Measurements from ENCODE around the gene MARCHF10.

DNA sequence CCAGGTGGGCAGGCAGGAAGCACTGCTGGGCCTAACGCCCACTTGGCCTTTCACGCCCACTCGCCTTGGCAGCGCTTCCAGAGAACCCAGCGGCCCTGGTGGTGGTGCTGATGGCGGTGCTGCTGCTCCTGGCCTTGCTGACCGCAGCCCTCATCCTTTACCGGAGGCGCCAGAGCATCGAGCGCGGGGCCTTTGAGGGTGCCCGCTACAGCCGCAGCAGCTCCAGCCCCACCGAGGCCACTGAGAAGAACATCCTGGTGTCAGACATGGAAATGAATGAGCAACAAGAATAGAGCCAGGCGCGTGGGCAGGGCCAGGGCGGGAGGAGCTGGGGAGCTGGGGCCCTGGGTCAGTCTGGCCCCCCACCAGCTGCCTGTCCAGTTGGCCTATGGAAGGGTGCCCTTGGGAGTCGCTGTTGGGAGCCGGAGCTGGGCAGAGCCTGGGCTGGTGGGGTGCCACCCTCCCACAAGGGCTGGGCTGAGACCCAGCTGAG lies 115.9 kb downstream of the MARCHF10 start:
- TF ChIP-seq, protein P1, sequence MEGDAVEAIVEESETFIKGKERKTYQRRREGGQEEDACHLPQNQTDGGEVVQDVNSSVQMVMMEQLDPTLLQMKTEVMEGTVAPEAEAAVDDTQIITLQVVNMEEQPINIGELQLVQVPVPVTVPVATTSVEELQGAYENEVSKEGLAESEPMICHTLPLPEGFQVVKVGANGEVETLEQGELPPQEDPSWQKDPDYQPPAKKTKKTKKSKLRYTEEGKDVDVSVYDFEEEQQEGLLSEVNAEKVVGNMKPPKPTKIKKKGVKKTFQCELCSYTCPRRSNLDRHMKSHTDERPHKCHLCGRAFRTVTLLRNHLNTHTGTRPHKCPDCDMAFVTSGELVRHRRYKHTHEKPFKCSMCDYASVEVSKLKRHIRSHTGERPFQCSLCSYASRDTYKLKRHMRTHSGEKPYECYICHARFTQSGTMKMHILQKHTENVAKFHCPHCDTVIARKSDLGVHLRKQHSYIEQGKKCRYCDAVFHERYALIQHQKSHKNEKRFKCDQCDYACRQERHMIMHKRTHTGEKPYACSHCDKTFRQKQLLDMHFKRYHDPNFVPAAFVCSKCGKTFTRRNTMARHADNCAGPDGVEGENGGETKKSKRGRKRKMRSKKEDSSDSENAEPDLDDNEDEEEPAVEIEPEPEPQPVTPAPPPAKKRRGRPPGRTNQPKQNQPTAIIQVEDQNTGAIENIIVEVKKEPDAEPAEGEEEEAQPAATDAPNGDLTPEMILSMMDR (IDR thresholded peaks at IDR 0.05), result no peak
- no peak for TF ChIP-seq EZH2phosphoT487 (IDR thresholded peaks at IDR 0.05)
- TF ChIP-seq EZH2 (IDR thresholded peaks at IDR 0.05), result no peak

Data from neural progenitor cell (in vitro differentiated cells).